SU-DHL-6 (cell line): ENCODE results near the gene DPP10.

Source experiments
- H2AFZ ChIP-seq: fragments of 200-600 bp; sonication (generic); 2 replicates; pipeline ENCODE4 v1.6.1; 2014; ENCODE audit warnings: low read depth, mild to moderate bottlenecking, moderate library complexity, mixed read lengths, antibody characterized with exemption, low read length; ENCODE audit not compliant: severe bottlenecking
- H3F3A ChIP-seq: fragments of 200-600 bp; shearing (Covaris generic); 2 replicates; pipeline ENCODE4 v1.6.0; 2016; ENCODE audit warnings: antibody characterized with exemption, mild to moderate bottlenecking; ENCODE audit not compliant: insufficient read depth
- H3K27ac ChIP-seq: fragments of 200-600 bp; sonication (generic); 2 replicates; pipeline ENCODE4 v1.5.1; 2016; ENCODE audit warnings: low read depth, mild to moderate bottlenecking, low read length, moderate library complexity, mixed read lengths
- H3K27me3 ChIP-seq: fragments of 200-600 bp; sonication (generic), shearing (Covaris generic); 2 replicates; pipeline ENCODE4 v1.6.0; 2014; ENCODE audit warnings: mild to moderate bottlenecking, low read length
- H3K36me3 ChIP-seq: fragments of 200-600 bp; sonication (generic); 2 replicates; pipeline ENCODE4 v1.6.1; 2014; ENCODE audit warnings: mild to moderate bottlenecking, low read length, mixed read lengths
- H3K4me2 ChIP-seq: fragments of 300-600, 200-600 bp; shearing (Covaris generic), sonication (generic); 2 replicates; pipeline ENCODE4 v1.6.0; 2014; ENCODE audit warnings: low read length, low read depth, mild to moderate bottlenecking; ENCODE audit not compliant: poor library complexity, severe bottlenecking
- H3K4me3 ChIP-seq: fragments of 200-600 bp; sonication (generic); 2 replicates; pipeline ENCODE4 v1.5.1; 2014; ENCODE audit warnings: antibody characterized with exemption, low read length, mild to moderate bottlenecking, mixed read lengths; ENCODE audit not compliant: insufficient read depth, poor library complexity, severe bottlenecking
- H3K79me2 ChIP-seq: fragments of 200-600 bp; sonication (generic); 2 replicates; pipeline ENCODE4 v1.6.1; 2014; ENCODE audit warnings: mild to moderate bottlenecking, low read length, moderate library complexity; ENCODE audit not compliant: insufficient read depth
- H3K9ac ChIP-seq: fragments of 200-600 bp; sonication (generic); 2 replicates; pipeline ENCODE4 v1.7.0; 2014; ENCODE audit warnings: mild to moderate bottlenecking, low read length
- H3K9me2 ChIP-seq: fragments of 200-600 bp; sonication (generic); replicated peaks from 2 replicates; pipeline ENCODE4 v1.6.1; 2014; ENCODE audit warnings: low read length; ENCODE audit not compliant: insufficient read depth
- H3K9me3 ChIP-seq: fragments of 200-600 bp; sonication (generic); 2 replicates; pipeline ENCODE4 v1.6.1; 2014; ENCODE audit warnings: low read length, mixed read lengths; ENCODE audit not compliant: insufficient read depth
- H4K20me1 ChIP-seq: fragments of 200-600 bp; sonication (generic); 2 replicates; pipeline ENCODE4 v1.6.1; 2014; ENCODE audit warnings: low read depth, mild to moderate bottlenecking, antibody characterized with exemption, low read length, moderate library complexity, mixed read lengths
- CTCF ChIP-seq: fragments of 200-600 bp; sonication (generic); IDR thresholded peaks from one replicate; pipeline ENCODE4 v1.5.1; 2017; ENCODE audit warnings: antibody characterized with exemption, mild to moderate bottlenecking, low read length, moderate library complexity; ENCODE audit not compliant: insufficient read depth, poor library complexity, severe bottlenecking
- EZH2phosphoT487 ChIP-seq: fragments of 200-600 bp; sonication (generic), shearing (Covaris generic); conservative IDR thresholded peaks from 2 replicates; pipeline ENCODE4 v1.6.1; 2018; ENCODE audit warnings: mild to moderate bottlenecking, antibody characterized with exemption, low read length, moderate library complexity, mixed read lengths

Gene DPP10

DNA sequence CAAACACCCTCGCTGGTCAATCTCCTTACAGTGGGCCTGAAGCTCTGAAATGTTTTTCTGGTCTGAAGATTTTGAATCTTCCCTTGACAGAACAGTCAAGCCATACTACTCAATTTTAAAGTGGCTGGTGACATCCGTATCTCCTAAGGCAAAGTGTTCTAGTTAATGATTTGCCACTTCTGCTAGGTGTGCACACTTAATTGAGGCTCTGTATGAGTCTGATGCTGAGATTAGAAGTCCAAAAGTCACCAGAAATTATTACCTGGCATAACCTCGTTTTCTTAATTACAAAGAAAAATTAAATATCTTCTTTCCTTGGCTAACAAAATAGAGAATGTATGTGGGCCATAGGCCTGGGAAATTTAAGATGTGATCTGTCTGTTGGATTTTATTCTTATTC, 104.1 kb downstream of the DPP10 start:
- no peak overlapping the region for H2AFZ ChIP-seq
- H3K4me3 ChIP-seq: no peak overlapping the region
- no peak overlapping the region for H3K27ac ChIP-seq
- H3F3A ChIP-seq: no peaks in the 10 kb centered on the region
- no peaks in the 10 kb centered on the region for H4K20me1 ChIP-seq
- TF ChIP-seq EZH2phosphoT487: no peak
- H3K9me2 ChIP-seq: no peaks in the 10 kb centered on the region
- no peaks in the 10 kb centered on the region for H3K9me3 ChIP-seq
- no peaks in the 10 kb centered on the region for H3K36me3 ChIP-seq
- H3K4me2 ChIP-seq: no peak overlapping the region
- no peaks in the 10 kb centered on the region for H3K79me2 ChIP-seq
- no peaks in the 10 kb centered on the region for H3K27me3 ChIP-seq
- no peak overlapping the region for H3K9ac ChIP-seq

- Histone ChIP-seq H3K36me3 (no peaks in the 10 kb centered on the region), H3F3A (no peaks in the 10 kb centered on the region), H4K20me1 (no peaks in the 10 kb centered on the region), H3K9me2 (no peaks in the 10 kb centered on the region), H3K27ac (no peak overlapping the region), H2AFZ (no peak overlapping the region), H3K4me3 (no peak overlapping the region), H3K27me3 (no peaks in the 10 kb centered on the region), H3K79me2 (no peaks in the 10 kb centered on the region), H3K9ac (no peak overlapping the region), H3K4me2 (no peak overlapping the region), H3K9me3 (no peaks in the 10 kb centered on the region)
- TF ChIP-seq EZH2phosphoT487: no peak
- TF ChIP-seq CTCF: no peak
These were observed 105.7 kb downstream of the DPP10 start for GRCh38 chr2:114548151-114548550.

- Histone ChIP-seq H3K4me3 (no peak overlapping the region), H3K79me2 (no peaks in the 10 kb centered on the region), H3K9ac (no peak overlapping the region), H3K9me3 (no peaks in the 10 kb centered on the region), H3F3A (no peaks in the 10 kb centered on the region), H3K36me3 (no peaks in the 10 kb centered on the region), H4K20me1 (no peaks in the 10 kb centered on the region), H3K9me2 (no peaks in the 10 kb centered on the region), H2AFZ (no peak overlapping the region), H3K27ac (no peak overlapping the region), H3K4me2 (no peak overlapping the region), H3K27me3 (no peaks in the 10 kb centered on the region)
- TF ChIP-seq CTCF: no peak
- no peak for TF ChIP-seq EZH2phosphoT487
These were observed 107.9 kb downstream of the DPP10 start for GRCh38 chr2:114550364-114550763.

DNA sequence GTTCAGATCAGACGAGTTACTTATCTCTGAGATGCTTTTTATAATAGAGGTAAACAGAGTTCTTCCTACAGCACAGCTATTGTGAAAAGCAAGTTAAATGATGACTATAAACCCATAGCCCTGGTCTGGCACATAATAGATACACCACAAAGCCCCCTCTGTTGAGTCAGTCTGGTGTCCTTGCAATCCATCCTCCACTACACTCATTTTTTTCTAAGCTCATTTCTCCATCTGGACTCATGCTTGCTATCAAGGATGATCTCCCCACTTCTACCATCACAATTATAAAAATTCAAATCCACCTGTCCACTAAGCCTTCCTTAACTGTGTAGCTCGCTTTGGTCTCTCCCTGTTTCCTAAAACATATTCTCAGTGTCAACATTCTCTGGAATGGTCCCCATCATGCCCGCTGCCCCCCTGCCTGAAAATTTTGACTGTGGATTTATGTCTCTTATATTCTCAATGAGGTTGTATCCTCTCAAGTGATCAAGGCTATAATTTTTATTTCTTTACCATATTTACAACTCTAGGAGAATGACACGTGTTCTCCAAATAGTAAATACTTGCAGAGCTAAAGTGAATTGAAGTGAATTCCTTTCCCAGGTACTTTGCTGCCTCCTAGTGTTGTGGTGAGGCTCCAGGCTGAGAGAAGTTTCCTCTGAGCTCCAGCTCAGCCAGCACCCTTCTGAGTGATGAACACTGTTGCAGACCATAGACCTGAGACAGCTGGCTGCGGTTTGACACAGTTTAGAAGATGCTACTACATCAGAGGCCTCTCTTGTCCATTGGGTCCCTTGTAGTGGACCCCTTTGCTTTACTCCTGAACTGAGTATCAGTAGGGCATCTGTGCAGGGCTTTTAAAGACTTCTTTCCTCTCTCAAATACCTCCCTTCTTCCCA, 108.7 kb downstream of the DPP10 start:
- Histone ChIP-seq H3K4me2 (no peak overlapping the region), H3K79me2 (no peaks in the 10 kb centered on the region), H3K27me3 (no peaks in the 10 kb centered on the region), H3K9ac (no peak overlapping the region), H3K9me3 (no peaks in the 10 kb centered on the region), H3K27ac (no peak overlapping the region), H2AFZ (no peak overlapping the region), H3F3A (no peaks in the 10 kb centered on the region), H3K36me3 (no peaks in the 10 kb centered on the region), H4K20me1 (no peaks in the 10 kb centered on the region), H3K4me3 (no peak overlapping the region), H3K9me2 (no peaks in the 10 kb centered on the region)
- TF ChIP-seq EZH2phosphoT487 (no peak), CTCF (peak; percentile 40)
